WTC11 (cell line): ENCODE measurements around the gene PLD1. TPM values are rescaled to one million over a fixed set of nuclear protein-coding genes. Genes with fewer than 3 reads are reported as not detected.

ENCODE experiments used
- ATAC-seq: fragments of 200-7000 bp; cut with Tn5 transposase; 2 replicates; pipeline ENCODE4 v1.10.0; 2021; ENCODE audit warnings: mild to moderate bottlenecking, moderate library complexity
- CTCF ChIA-PET: fragments of 300-600 bp; sonication (Branson Sonifier 250); formaldehyde crosslinking; loops from one replicate; lab custom pipeline; 2021; ENCODE audit warnings: antibody characterized with exemption; lab: Charles Lee
- POLR2A ChIA-PET: fragments of 350-600 bp; sonication (Branson Sonifier 250); formaldehyde crosslinking; loops from one replicate; lab custom pipeline; 2021; ENCODE audit warnings: antibody characterized with exemption; lab: Charles Lee
- DNase-seq: peaks from one replicate; pipeline ENCODE4 v3.0.0; 2021; ENCODE audit warnings: low spot score
- H3K27ac Mint-ChIP-seq: 2 replicates; pipeline ENCODE4 v1.8.0; 2021; ENCODE audit warnings: mixed read lengths
- H3K27me3 Mint-ChIP-seq: 2 replicates; pipeline ENCODE4 v1.8.0; 2021; ENCODE audit warnings: low read depth, mild to moderate bottlenecking, moderate library complexity, mixed read lengths
- H3K36me3 Mint-ChIP-seq: 2 replicates; pipeline ENCODE4 v1.8.0; 2021; ENCODE audit warnings: mixed read lengths
- H3K4me1 Mint-ChIP-seq: 2 replicates; pipeline ENCODE4 v1.8.0; 2022; ENCODE audit warnings: mixed read lengths
- H3K4me3 Mint-ChIP-seq: 2 replicates; pipeline ENCODE4 v1.8.0; 2021; ENCODE audit warnings: mild to moderate bottlenecking, moderate library complexity, mixed read lengths
- H3K9me3 Mint-ChIP-seq: 2 replicates; pipeline ENCODE4 v1.8.0; 2021; ENCODE audit warnings: mixed read lengths
- CREM ChIP-seq: sonication (generic); formaldehyde crosslinking; IDR thresholded peaks from 2 replicates; pipeline ENCODE4 v1.8.1; 2022; ENCODE audit warnings: mild to moderate bottlenecking, missing genetic modification reagents, moderate library complexity
- FOXK1 ChIP-seq: sonication (generic); formaldehyde crosslinking; IDR thresholded peaks from 2 replicates; pipeline ENCODE4 v1.8.0; 2022; ENCODE audit warnings: mild to moderate bottlenecking, moderate library complexity, missing genetic modification reagents
- HMGA2 ChIP-seq: fragments of 250-450 bp; sonication (Bioruptor Pico); IDR thresholded peaks from 2 replicates; pipeline ENCODE4 v1.4.0; 2021; ENCODE audit warnings: mild to moderate bottlenecking, moderate library complexity
- KAT7 ChIP-seq: sonication (generic); formaldehyde crosslinking; IDR thresholded peaks from 2 replicates; pipeline ENCODE4 v1.8.1; 2023; ENCODE audit warnings: missing genetic modification reagents, mild to moderate bottlenecking, borderline replicate concordance
- MXD4 ChIP-seq: fragments of 250-450 bp; sonication (Bioruptor Pico); IDR thresholded peaks from 2 replicates; pipeline ENCODE4 v1.8.0; 2021; ENCODE audit warnings: mild to moderate bottlenecking, moderate library complexity, borderline replicate concordance
- OVOL2 ChIP-seq: fragments of 250-450 bp; sonication (Bioruptor Pico); IDR thresholded peaks from 2 replicates; pipeline ENCODE4 v1.9.0; 2021; ENCODE audit warnings: mild to moderate bottlenecking, borderline replicate concordance
- SMAD3 ChIP-seq: sonication (generic); formaldehyde crosslinking; IDR thresholded peaks from 2 replicates; pipeline ENCODE4 v1.8.0; 2022; ENCODE audit warnings: missing genetic modification reagents, mild to moderate bottlenecking, borderline replicate concordance
- ZNF317 ChIP-seq: sonication (generic); formaldehyde crosslinking; IDR thresholded peaks from 2 replicates; pipeline ENCODE4 v1.8.1; 2023; ENCODE audit warnings: low read depth, mild to moderate bottlenecking, moderate library complexity, missing genetic modification reagents, borderline replicate concordance
- ZNF396 ChIP-seq: fragments of 250-450 bp; sonication (Bioruptor Pico); IDR thresholded peaks from 2 replicates; pipeline ENCODE4 v1.8.0; 2021; ENCODE audit warnings: mild to moderate bottlenecking, moderate library complexity, borderline replicate concordance
- ZNF416 ChIP-seq: fragments of 250-450 bp; sonication (Bioruptor Pico); IDR thresholded peaks from 2 replicates; pipeline ENCODE4 v1.9.0; 2021; ENCODE audit warnings: mild to moderate bottlenecking, inconsistent platforms
- total RNA-seq: library from RNA; stranded (reverse); gene quantifications from 3 replicates; pipeline ENCODE4 v1.2.3, GENCODE V29; 2021
- TF ChIP-seq, protein P1 (sequence below): sonication (generic); formaldehyde crosslinking; IDR thresholded peaks from 2 replicates; pipeline ENCODE4 v1.8.0; 2023; ENCODE audit warnings: missing genetic modification reagents, mild to moderate bottlenecking, borderline replicate concordance
- TF ChIP-seq, protein P2 (sequence below): sonication (generic); formaldehyde crosslinking; IDR thresholded peaks from 2 replicates; pipeline ENCODE4 v1.8.1; 2022; ENCODE audit warnings: mild to moderate bottlenecking, moderate library complexity, missing genetic modification reagents
- TF ChIP-seq, protein P3 (sequence below): fragments of 200-600 bp; IDR thresholded peaks from 2 replicates; pipeline ENCODE4 v1.8.0; 2022; ENCODE audit warnings: antibody characterized with exemption
- TF ChIP-seq, protein P4 (sequence below): sonication (generic); formaldehyde crosslinking; conservative IDR thresholded peaks from 2 replicates; pipeline ENCODE4 v1.8.1; 2023; ENCODE audit warnings: mild to moderate bottlenecking, low read depth, missing genetic modification reagents, moderate library complexity
- TF ChIP-seq, protein P5 (sequence below): sonication (generic); formaldehyde crosslinking; IDR thresholded peaks from 2 replicates; pipeline ENCODE4 v1.8.0; 2023; ENCODE audit warnings: mild to moderate bottlenecking, missing genetic modification reagents
- TF ChIP-seq, protein P6 (sequence below): sonication (generic); formaldehyde crosslinking; IDR thresholded peaks from 2 replicates; pipeline ENCODE4 v1.8.1; 2022; ENCODE audit warnings: low read depth, missing genetic modification reagents, borderline replicate concordance
- TF ChIP-seq, protein P7 (sequence below): sonication (generic); formaldehyde crosslinking; IDR thresholded peaks from 2 replicates; pipeline ENCODE4 v1.8.1; 2023; ENCODE audit warnings: mild to moderate bottlenecking, missing genetic modification reagents, borderline replicate concordance

PLD1 gene
- total RNA-seq, 1 experiment from 2014 or later: 4.0 TPM

DNA sequence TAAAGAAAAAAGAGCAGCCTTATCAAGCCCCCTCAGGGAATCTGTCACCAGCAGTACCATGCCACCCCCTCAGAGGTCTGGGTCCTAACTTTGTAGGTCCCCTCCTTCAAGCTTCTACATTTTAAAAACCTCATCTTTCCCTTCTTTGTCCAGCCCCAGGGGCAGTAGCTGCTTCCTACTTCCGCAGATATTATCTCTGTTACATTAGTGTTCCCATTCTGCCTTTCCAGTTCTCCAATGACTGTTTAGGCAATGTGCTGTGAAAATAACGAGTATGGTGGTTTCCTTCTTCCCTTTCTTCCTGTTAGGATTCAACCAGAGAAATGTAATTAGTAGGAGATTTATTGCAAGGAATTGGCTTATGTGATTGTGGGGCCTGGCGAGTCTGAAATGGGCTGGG, 224.0 kb downstream of the PLD1 start (continued):
- TF ChIP-seq OVOL2 (CRISPR knock-in tag): no peak
- TF ChIP-seq, protein P1, sequence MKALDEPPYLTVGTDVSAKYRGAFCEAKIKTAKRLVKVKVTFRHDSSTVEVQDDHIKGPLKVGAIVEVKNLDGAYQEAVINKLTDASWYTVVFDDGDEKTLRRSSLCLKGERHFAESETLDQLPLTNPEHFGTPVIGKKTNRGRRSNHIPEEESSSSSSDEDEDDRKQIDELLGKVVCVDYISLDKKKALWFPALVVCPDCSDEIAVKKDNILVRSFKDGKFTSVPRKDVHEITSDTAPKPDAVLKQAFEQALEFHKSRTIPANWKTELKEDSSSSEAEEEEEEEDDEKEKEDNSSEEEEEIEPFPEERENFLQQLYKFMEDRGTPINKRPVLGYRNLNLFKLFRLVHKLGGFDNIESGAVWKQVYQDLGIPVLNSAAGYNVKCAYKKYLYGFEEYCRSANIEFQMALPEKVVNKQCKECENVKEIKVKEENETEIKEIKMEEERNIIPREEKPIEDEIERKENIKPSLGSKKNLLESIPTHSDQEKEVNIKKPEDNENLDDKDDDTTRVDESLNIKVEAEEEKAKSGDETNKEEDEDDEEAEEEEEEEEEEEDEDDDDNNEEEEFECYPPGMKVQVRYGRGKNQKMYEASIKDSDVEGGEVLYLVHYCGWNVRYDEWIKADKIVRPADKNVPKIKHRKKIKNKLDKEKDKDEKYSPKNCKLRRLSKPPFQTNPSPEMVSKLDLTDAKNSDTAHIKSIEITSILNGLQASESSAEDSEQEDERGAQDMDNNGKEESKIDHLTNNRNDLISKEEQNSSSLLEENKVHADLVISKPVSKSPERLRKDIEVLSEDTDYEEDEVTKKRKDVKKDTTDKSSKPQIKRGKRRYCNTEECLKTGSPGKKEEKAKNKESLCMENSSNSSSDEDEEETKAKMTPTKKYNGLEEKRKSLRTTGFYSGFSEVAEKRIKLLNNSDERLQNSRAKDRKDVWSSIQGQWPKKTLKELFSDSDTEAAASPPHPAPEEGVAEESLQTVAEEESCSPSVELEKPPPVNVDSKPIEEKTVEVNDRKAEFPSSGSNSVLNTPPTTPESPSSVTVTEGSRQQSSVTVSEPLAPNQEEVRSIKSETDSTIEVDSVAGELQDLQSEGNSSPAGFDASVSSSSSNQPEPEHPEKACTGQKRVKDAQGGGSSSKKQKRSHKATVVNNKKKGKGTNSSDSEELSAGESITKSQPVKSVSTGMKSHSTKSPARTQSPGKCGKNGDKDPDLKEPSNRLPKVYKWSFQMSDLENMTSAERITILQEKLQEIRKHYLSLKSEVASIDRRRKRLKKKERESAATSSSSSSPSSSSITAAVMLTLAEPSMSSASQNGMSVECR (CRISPR knock-in tag): no peak
- TF ChIP-seq, protein P2, sequence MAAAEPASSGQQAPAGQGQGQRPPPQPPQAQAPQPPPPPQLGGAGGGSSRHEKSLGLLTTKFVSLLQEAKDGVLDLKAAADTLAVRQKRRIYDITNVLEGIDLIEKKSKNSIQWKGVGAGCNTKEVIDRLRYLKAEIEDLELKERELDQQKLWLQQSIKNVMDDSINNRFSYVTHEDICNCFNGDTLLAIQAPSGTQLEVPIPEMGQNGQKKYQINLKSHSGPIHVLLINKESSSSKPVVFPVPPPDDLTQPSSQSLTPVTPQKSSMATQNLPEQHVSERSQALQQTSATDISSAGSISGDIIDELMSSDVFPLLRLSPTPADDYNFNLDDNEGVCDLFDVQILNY (CRISPR knock-in tag): no peak

DNA sequence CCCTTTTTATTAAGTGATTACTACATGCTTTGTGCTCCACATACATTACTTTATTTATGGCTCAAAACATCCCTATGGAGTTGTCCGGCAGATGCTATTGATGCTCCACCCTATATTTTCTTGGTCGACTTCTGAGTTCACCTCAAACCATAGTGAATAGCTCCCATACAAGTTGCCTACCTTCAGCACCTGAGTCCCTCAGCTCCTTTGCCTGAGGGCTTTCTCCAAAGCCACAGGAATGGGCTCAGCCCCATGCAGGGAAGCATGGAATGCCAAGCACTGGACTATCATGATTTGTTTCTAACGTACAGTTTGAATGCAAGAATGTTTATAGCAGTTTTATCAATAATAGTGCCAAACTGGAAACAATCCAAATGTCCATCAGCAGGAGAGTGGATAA, 225.2 kb downstream of the PLD1 start:
- H3K4me3 Mint-ChIP-seq: no peak overlapping the region
- POLR2A ChIA-PET: no interaction called here
- ATAC-seq: no peak
- no peak for TF ChIP-seq ZNF416 (CRISPR knock-in tag)
- TF ChIP-seq, protein P3, sequence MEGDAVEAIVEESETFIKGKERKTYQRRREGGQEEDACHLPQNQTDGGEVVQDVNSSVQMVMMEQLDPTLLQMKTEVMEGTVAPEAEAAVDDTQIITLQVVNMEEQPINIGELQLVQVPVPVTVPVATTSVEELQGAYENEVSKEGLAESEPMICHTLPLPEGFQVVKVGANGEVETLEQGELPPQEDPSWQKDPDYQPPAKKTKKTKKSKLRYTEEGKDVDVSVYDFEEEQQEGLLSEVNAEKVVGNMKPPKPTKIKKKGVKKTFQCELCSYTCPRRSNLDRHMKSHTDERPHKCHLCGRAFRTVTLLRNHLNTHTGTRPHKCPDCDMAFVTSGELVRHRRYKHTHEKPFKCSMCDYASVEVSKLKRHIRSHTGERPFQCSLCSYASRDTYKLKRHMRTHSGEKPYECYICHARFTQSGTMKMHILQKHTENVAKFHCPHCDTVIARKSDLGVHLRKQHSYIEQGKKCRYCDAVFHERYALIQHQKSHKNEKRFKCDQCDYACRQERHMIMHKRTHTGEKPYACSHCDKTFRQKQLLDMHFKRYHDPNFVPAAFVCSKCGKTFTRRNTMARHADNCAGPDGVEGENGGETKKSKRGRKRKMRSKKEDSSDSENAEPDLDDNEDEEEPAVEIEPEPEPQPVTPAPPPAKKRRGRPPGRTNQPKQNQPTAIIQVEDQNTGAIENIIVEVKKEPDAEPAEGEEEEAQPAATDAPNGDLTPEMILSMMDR: no peak
- TF ChIP-seq, protein P4, sequence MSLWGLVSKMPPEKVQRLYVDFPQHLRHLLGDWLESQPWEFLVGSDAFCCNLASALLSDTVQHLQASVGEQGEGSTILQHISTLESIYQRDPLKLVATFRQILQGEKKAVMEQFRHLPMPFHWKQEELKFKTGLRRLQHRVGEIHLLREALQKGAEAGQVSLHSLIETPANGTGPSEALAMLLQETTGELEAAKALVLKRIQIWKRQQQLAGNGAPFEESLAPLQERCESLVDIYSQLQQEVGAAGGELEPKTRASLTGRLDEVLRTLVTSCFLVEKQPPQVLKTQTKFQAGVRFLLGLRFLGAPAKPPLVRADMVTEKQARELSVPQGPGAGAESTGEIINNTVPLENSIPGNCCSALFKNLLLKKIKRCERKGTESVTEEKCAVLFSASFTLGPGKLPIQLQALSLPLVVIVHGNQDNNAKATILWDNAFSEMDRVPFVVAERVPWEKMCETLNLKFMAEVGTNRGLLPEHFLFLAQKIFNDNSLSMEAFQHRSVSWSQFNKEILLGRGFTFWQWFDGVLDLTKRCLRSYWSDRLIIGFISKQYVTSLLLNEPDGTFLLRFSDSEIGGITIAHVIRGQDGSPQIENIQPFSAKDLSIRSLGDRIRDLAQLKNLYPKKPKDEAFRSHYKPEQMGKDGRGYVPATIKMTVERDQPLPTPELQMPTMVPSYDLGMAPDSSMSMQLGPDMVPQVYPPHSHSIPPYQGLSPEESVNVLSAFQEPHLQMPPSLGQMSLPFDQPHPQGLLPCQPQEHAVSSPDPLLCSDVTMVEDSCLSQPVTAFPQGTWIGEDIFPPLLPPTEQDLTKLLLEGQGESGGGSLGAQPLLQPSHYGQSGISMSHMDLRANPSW (CRISPR knock-in tag): no peak
- no peak for TF ChIP-seq FOXK1 (CRISPR knock-in tag)
- no peak for TF ChIP-seq CREM (CRISPR knock-in tag)
- no peak for TF ChIP-seq SMAD3 (CRISPR knock-in tag)
- TF ChIP-seq MXD4 (CRISPR knock-in tag): no peak
- no peak for TF ChIP-seq ZNF317 (CRISPR knock-in tag)
- TF ChIP-seq, protein P5, sequence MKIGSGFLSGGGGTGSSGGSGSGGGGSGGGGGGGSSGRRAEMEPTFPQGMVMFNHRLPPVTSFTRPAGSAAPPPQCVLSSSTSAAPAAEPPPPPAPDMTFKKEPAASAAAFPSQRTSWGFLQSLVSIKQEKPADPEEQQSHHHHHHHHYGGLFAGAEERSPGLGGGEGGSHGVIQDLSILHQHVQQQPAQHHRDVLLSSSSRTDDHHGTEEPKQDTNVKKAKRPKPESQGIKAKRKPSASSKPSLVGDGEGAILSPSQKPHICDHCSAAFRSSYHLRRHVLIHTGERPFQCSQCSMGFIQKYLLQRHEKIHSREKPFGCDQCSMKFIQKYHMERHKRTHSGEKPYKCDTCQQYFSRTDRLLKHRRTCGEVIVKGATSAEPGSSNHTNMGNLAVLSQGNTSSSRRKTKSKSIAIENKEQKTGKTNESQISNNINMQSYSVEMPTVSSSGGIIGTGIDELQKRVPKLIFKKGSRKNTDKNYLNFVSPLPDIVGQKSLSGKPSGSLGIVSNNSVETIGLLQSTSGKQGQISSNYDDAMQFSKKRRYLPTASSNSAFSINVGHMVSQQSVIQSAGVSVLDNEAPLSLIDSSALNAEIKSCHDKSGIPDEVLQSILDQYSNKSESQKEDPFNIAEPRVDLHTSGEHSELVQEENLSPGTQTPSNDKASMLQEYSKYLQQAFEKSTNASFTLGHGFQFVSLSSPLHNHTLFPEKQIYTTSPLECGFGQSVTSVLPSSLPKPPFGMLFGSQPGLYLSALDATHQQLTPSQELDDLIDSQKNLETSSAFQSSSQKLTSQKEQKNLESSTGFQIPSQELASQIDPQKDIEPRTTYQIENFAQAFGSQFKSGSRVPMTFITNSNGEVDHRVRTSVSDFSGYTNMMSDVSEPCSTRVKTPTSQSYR: no peak
- TF ChIP-seq OVOL2 (CRISPR knock-in tag): no peak
- TF ChIP-seq, protein P6, sequence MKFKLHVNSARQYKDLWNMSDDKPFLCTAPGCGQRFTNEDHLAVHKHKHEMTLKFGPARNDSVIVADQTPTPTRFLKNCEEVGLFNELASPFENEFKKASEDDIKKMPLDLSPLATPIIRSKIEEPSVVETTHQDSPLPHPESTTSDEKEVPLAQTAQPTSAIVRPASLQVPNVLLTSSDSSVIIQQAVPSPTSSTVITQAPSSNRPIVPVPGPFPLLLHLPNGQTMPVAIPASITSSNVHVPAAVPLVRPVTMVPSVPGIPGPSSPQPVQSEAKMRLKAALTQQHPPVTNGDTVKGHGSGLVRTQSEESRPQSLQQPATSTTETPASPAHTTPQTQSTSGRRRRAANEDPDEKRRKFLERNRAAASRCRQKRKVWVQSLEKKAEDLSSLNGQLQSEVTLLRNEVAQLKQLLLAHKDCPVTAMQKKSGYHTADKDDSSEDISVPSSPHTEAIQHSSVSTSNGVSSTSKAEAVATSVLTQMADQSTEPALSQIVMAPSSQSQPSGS (CRISPR knock-in tag): no peak
- TF ChIP-seq KAT7: no peak
- TF ChIP-seq ZNF396 (CRISPR knock-in tag): no peak
- TF ChIP-seq, protein P7, sequence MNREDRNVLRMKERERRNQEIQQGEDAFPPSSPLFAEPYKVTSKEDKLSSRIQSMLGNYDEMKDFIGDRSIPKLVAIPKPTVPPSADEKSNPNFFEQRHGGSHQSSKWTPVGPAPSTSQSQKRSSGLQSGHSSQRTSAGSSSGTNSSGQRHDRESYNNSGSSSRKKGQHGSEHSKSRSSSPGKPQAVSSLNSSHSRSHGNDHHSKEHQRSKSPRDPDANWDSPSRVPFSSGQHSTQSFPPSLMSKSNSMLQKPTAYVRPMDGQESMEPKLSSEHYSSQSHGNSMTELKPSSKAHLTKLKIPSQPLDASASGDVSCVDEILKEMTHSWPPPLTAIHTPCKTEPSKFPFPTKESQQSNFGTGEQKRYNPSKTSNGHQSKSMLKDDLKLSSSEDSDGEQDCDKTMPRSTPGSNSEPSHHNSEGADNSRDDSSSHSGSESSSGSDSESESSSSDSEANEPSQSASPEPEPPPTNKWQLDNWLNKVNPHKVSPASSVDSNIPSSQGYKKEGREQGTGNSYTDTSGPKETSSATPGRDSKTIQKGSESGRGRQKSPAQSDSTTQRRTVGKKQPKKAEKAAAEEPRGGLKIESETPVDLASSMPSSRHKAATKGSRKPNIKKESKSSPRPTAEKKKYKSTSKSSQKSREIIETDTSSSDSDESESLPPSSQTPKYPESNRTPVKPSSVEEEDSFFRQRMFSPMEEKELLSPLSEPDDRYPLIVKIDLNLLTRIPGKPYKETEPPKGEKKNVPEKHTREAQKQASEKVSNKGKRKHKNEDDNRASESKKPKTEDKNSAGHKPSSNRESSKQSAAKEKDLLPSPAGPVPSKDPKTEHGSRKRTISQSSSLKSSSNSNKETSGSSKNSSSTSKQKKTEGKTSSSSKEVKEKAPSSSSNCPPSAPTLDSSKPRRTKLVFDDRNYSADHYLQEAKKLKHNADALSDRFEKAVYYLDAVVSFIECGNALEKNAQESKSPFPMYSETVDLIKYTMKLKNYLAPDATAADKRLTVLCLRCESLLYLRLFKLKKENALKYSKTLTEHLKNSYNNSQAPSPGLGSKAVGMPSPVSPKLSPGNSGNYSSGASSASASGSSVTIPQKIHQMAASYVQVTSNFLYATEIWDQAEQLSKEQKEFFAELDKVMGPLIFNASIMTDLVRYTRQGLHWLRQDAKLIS (CRISPR knock-in tag): no peak
- no peak for TF ChIP-seq HMGA2 (CRISPR knock-in tag)

More for the DNA sequence above, 225.2 kb downstream of the PLD1 start:
- Mint-ChIP-seq H3K27ac (no peak overlapping the region), H3K4me1 (peaks cover 4% of the 10 kb centered on the region), H3K36me3 (no peaks in the 10 kb centered on the region), H3K9me3 (no peaks in the 10 kb centered on the region), H3K27me3 (no peaks in the 10 kb centered on the region)
- DNase-seq: no peak
- CTCF ChIA-PET: interaction anchor here (1.1 to 2.4 kb wide), 2 partner anchors 29 to 283 kb away, joined by 3 to 9 read pairs; no protein-coding TSS in a partner anchor
